Measurements from ENCODE around the gene KDM2B.

GRCh38 chr12:121483949-121484348, 96.9 kb downstream of the KDM2B start:
- TF ChIP-seq GATA3 (IDR thresholded peaks at IDR 0.05; ENCODE audit: low read depth, low read length) (no peak), GATA2 (IDR thresholded peaks at IDR 0.05; ENCODE audit: low read depth, low read length) (no peak)

Data from SH-SY5Y (cell line).